MCF 10A (cell line): Measurements from ENCODE around the gene CZIB. TPM values are rescaled to one million over a fixed set of nuclear protein-coding genes. Genes with fewer than 3 reads are reported as not detected.

Source experiments
- BruUV-seq: library from RNA; stranded (reverse); fragments of 400-500 nt; replicated peaks from 2 replicates; lab custom pipeline; 2021; lab: Mats Ljungman, UMichigan
- CTCF ChIA-PET: fragments of 300-600 bp; sonication (Branson Sonifier 250); formaldehyde crosslinking; extraction: SDS; loops from one replicate; lab custom pipeline; 2021; ENCODE audit warnings: antibody characterized with exemption, inconsistent platforms; lab: Yijun Ruan, JAX
- POLR2A ChIA-PET: fragments of 300-600, 350-650 bp; sonication (Branson Sonifier 250); formaldehyde crosslinking; extraction: SDS; loops from one replicate; lab custom pipeline; 2020; ENCODE audit warnings: antibody characterized with exemption, inconsistent platforms; lab: Yijun Ruan, JAX
- DNase-seq: peaks from one replicate; pipeline ENCODE4 v3.0.0-alpha.2; 2018; ENCODE audit not compliant: unreplicated experiment
- H3K27ac Mint-ChIP-seq: one replicate; pipeline ENCODE4 v1.8.0; 2022; ENCODE audit warnings: mild to moderate bottlenecking, low read depth, mixed read lengths; ENCODE audit not compliant: unreplicated experiment
- H3K27me3 Mint-ChIP-seq: one replicate; pipeline ENCODE4 v1.8.0; 2022; ENCODE audit warnings: mixed read lengths; ENCODE audit not compliant: insufficient read depth, unreplicated experiment
- H3K36me3 Mint-ChIP-seq: one replicate; pipeline ENCODE4 v1.8.0; 2022; ENCODE audit warnings: mild to moderate bottlenecking, moderate library complexity, mixed read lengths; ENCODE audit not compliant: insufficient read depth, unreplicated experiment
- H3K4me1 Mint-ChIP-seq: one replicate; pipeline ENCODE4 v1.8.0; 2022; ENCODE audit warnings: mixed read lengths; ENCODE audit not compliant: insufficient read depth, unreplicated experiment
- H3K4me3 Mint-ChIP-seq: one replicate; pipeline ENCODE4 v1.8.0; 2022; ENCODE audit warnings: mild to moderate bottlenecking, moderate library complexity, mixed read lengths; ENCODE audit not compliant: unreplicated experiment
- H3K9me3 Mint-ChIP-seq: one replicate; pipeline ENCODE4 v1.8.0; 2022; ENCODE audit warnings: mixed read lengths; ENCODE audit not compliant: unreplicated experiment
- intact Hi-C: fragments of 100-400 bp; cut with micrococcal nuclease; formaldehyde crosslinking; loops from 2 replicates; pipeline ENCODE4 v1.14.1; 2022
- total RNA-seq: library from RNA; stranded (reverse); gene quantifications from 2 replicates; pipeline ENCODE4 v1.2.3, GENCODE V29; 2022
- TF ChIP-seq, protein P1 (sequence below): fragments of 200-600 bp; IDR thresholded peaks from one replicate; pipeline ENCODE4 v1.8.0; 2022; ENCODE audit warnings: antibody characterized with exemption, mild to moderate bottlenecking; ENCODE audit not compliant: unreplicated experiment

The CZIB gene
- total RNA-seq, 1 experiment from 2014 or later = 45.0 TPM

DNA sequence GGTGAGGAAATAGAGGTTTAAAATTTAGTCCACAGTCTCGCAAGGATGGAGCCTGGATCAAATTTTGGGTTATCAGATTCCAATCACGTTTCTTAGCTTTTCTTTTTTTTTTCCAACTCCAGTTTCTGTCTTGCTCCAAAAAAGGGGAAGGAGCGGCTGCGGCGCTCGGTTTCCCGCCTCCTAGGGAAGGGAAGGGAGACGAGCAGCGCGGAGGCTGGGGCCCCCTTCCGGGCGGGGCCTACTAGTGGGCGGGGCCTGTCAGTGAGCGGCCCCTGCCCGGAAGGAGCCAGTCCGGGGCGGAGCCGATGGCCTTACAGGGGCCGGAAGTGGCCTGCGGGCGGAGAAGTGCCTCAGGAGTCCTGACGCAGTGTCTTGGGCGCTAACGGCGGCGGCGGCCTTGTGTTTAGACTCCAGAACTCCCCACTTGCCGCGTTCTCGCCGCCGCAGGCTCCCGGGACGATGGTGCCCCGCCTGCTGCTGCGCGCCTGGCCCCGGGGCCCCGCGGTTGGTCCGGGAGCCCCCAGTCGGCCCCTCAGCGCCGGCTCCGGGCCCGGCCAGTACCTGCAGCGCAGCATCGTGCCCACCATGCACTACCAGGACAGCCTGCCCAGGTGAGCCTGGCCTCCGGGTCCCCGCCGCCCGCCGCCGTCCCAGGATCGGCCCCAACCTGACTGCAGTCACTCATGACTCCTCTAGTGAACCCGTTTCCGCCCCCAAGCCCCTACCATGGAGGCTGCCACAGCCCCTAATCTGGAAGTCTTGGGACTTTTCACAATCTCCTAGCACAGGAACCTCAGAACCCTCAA is 23.7 kb downstream of the CZIB start, which contains the start of gene CPT2:
Gene CPT2, plus strand, starts transcription at position 340 of the 806 bp plus-strand sequence. Its CDS starts 120 bp downstream, at position 460.
- Mint-ChIP-seq H3K36me3 (peaks cover 7% of the 10 kb centered on the region), H3K4me3 (peak within 1 kb of the TSS; percentile 94), H3K9me3 (no peaks in the 10 kb centered on the region), H3K4me1 (peaks cover 24% of the 10 kb centered on the region), H3K27ac (peak within 1 kb of the TSS; percentile 98), H3K27me3 (no peaks in the 10 kb centered on the region)
- ChIA-PET CTCF (interaction anchor here (0.6 to 2.7 kb wide), 6 partner anchors 10 to 278 kb away, joined by 3 to 17 read pairs (median 6); no protein-coding TSS in a partner anchor), POLR2A (interaction anchor here (0.6 to 4.3 kb wide), 14 partner anchors 11 to 1348 kb away, joined by 3 to 49 read pairs (median 4); partner anchors contain the start of gene CZIB)
- intact Hi-C loops = no loop called here
- DNase-seq = peak; percentile 91
- TSS peak; percentile 32 for BruUV-seq
- TF ChIP-seq, protein P1, sequence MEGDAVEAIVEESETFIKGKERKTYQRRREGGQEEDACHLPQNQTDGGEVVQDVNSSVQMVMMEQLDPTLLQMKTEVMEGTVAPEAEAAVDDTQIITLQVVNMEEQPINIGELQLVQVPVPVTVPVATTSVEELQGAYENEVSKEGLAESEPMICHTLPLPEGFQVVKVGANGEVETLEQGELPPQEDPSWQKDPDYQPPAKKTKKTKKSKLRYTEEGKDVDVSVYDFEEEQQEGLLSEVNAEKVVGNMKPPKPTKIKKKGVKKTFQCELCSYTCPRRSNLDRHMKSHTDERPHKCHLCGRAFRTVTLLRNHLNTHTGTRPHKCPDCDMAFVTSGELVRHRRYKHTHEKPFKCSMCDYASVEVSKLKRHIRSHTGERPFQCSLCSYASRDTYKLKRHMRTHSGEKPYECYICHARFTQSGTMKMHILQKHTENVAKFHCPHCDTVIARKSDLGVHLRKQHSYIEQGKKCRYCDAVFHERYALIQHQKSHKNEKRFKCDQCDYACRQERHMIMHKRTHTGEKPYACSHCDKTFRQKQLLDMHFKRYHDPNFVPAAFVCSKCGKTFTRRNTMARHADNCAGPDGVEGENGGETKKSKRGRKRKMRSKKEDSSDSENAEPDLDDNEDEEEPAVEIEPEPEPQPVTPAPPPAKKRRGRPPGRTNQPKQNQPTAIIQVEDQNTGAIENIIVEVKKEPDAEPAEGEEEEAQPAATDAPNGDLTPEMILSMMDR = no peak

DNA sequence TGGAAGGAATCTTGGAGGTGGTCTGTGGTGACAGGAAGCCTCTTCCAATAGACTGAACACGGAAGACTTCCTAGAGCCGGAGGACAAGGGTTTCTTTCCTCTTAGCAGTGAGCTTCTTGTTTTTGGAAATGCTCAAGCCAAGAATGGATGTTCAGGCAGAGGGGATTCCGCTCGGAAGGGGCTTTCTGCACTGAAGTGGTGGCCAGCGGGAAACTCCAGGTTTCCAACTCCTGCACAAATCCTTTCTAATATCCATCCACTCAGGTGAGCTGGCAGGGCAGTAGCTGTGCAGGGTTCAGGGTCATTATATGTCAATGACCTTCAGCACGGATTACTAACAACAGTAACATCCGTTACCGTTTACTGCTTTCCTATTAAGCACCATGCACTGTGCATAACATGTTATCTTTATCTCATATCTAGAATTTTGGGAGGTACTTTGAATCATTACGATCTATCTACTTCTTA is 24.4 kb downstream of the CZIB start:
- BruUV-seq = no TSS peak
- ChIA-PET CTCF (interaction anchor here (0.6 to 2.7 kb wide), 6 partner anchors 9 to 277 kb away, joined by 3 to 17 read pairs (median 6); no protein-coding TSS in a partner anchor), POLR2A (interaction anchor here (0.6 to 4.3 kb wide), 11 partner anchors 11 to 1349 kb away, joined by 3 to 49 read pairs (median 4); partner anchors contain the start of gene CZIB)
- Mint-ChIP-seq H3K27ac (peak overlapping the region; percentile 98), H3K4me3 (peak overlapping the region; percentile 94), H3K36me3 (peaks cover 2% of the 10 kb centered on the region), H3K9me3 (no peaks in the 10 kb centered on the region), H3K4me1 (peaks cover 20% of the 10 kb centered on the region), H3K27me3 (no peaks in the 10 kb centered on the region)
- DNase-seq = no peak
- intact Hi-C loops = no loop called here
- TF ChIP-seq, protein P1 = no peak

DNA sequence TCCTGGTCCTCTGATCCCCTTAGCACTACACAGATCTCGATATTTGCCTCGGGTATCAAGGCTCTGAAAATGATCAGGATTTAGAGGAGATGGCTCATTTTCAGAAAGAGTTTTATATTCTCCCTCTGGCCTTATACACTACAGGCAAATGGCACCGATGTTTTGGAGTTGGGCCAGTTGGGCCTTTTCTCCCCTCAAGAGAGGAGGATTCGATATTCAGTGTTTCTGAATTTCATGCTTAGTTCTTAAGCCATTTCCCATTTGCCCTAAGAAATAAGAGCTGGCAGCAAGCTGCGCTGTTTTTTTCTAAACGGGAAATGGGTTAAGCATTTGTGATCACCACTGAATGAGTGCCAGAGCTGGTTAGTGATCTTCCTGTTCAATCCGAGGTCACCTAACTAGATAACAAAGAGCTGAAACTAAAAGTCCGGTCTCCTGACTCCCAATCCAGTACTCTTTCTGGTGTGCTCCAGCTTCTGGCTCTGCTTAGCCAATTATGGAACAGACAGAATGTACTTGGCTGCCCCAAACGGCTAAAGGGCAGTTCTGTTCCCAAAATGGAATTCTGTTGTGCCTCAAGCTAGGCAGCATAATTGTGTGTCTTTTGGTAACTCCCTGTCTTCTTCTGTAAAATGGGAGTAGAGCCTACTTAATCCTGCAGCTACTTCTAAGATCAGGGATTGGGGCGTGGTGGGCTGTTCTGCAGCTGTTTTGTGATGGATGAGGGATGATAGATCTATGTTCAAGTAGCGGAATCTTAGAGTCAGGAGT is 25.0 kb downstream of the CZIB start:
- Mint-ChIP-seq H3K4me3 (peak overlapping the region; percentile 94), H3K27ac (peak overlapping the region; percentile 50), H3K27me3 (no peaks in the 10 kb centered on the region), H3K36me3 (no peaks in the 10 kb centered on the region), H3K4me1 (peaks cover 17% of the 10 kb centered on the region), H3K9me3 (no peaks in the 10 kb centered on the region)
- ChIA-PET POLR2A (interaction anchor here (0.9 to 4.3 kb wide), 6 partner anchors 10 to 470 kb away, joined by 3 to 49 read pairs (median 4); partner anchors contain the start of gene CZIB), CTCF (interaction anchor here (0.7 to 2.7 kb wide), 4 partner anchors 9 to 141 kb away, joined by 5 to 17 read pairs (median 10); no protein-coding TSS in a partner anchor)
- intact Hi-C loops = no loop called here
- TF ChIP-seq, protein P1 = no peak
- no peak for DNase-seq
- no TSS peak for BruUV-seq
